IMR-90 (cell line): ENCODE measurements around the gene DYNLRB2. TPM values are rescaled to one million over a fixed set of nuclear protein-coding genes. Genes with fewer than 3 reads are reported as not detected.

Experiments used
- ATAC-seq: fragments of 200-7000 bp; cut with Tn5 transposase; 2 replicates; pipeline ENCODE4 v1.9.1; 2020; ENCODE audit warnings: low read depth, mild to moderate bottlenecking, moderate library complexity
- BruUV-seq: library from RNA; stranded (reverse); fragments of 400-500 nt; replicated peaks from 2 replicates; lab custom pipeline; 2021; lab: Mats Ljungman, UMichigan
- CTCF ChIA-PET: fragments of 300-600 bp; formaldehyde crosslinking; extraction: SDS; loops from one replicate; lab custom pipeline; 2021; ENCODE audit warnings: antibody characterized with exemption; lab: Yijun Ruan, JAX
- POLR2A ChIA-PET: fragments of 300-600 bp; sonication (Branson Sonifier 250); formaldehyde crosslinking; loops from one replicate; lab custom pipeline; 2022; ENCODE audit warnings: antibody characterized with exemption; ENCODE audit not compliant: unreplicated experiment; lab: Charles Lee
- DNase-seq: peaks from one replicate; pipeline ENCODE4 v3.0.0; 2013
- H2AFZ ChIP-seq: replicated peaks from 2 replicates; pipeline ENCODE3; 2013; ENCODE audit warnings: low read length, mild to moderate bottlenecking; ENCODE audit not compliant: poor library complexity
- H2AK5ac ChIP-seq: 2 replicates; pipeline ENCODE4 v1.6.1; 2013; ENCODE audit warnings: low read depth, low read length, inconsistent platforms
- H2AK9ac ChIP-seq: replicated peaks from 2 replicates; pipeline ENCODE3; 2013; ENCODE audit warnings: mild to moderate bottlenecking, low read depth, low read length, moderate library complexity; ENCODE audit not compliant: poor library complexity
- H2BK120ac ChIP-seq: 2 replicates; pipeline ENCODE4 v1.6.1; 2013; ENCODE audit warnings: low read depth, low read length, inconsistent platforms
- H2BK15ac ChIP-seq: 3 replicates; pipeline ENCODE4 v1.6.1; 2013; ENCODE audit warnings: low read depth, low read length, inconsistent platforms
- H2BK20ac ChIP-seq: 2 replicates; pipeline ENCODE4 v1.6.1; 2013; ENCODE audit warnings: low read depth, mild to moderate bottlenecking, inconsistent platforms, low read length, moderate library complexity
- H2BK5ac ChIP-seq: 2 replicates; pipeline ENCODE4 v1.6.1; 2013; ENCODE audit warnings: mild to moderate bottlenecking, low read depth, low read length, inconsistent platforms; ENCODE audit not compliant: poor library complexity, severe bottlenecking
- H3K14ac ChIP-seq: replicated peaks from 2 replicates; pipeline ENCODE4 v1.6.1; 2013; ENCODE audit warnings: low read depth, low read length, inconsistent platforms
- H3K18ac ChIP-seq: 2 replicates; pipeline ENCODE4 v1.6.1; 2013; ENCODE audit warnings: low read depth, low read length, control low read depth
- H3K23ac ChIP-seq: 2 replicates; pipeline ENCODE4 v1.6.1; 2013; ENCODE audit warnings: low read depth, low read length, inconsistent platforms
- H3K27ac ChIP-seq: 2 replicates; pipeline ENCODE4 v1.5.1; 2013; ENCODE audit warnings: mild to moderate bottlenecking, control low read depth, low read length; ENCODE audit not compliant: insufficient read depth
- H3K27me3 ChIP-seq: 2 replicates; pipeline ENCODE4 v1.6.1; 2013; ENCODE audit warnings: low read length; ENCODE audit not compliant: control insufficient read depth, insufficient read depth
- H3K36me3 ChIP-seq: 2 replicates; pipeline ENCODE4 v1.6.1; 2013; ENCODE audit warnings: low read length, mixed read lengths; ENCODE audit not compliant: control insufficient read depth, insufficient read depth
- H3K4ac ChIP-seq: 2 replicates; pipeline ENCODE4 v1.6.1; 2013; ENCODE audit warnings: low read depth, low read length, inconsistent platforms
- H3K4me1 ChIP-seq: 2 replicates; pipeline ENCODE4 v1.6.1; 2013; ENCODE audit warnings: low read length, mixed read lengths; ENCODE audit not compliant: control insufficient read depth, insufficient read depth
- H3K4me2 ChIP-seq: 2 replicates; pipeline ENCODE4 v1.6.1; 2013; ENCODE audit warnings: low read depth, mild to moderate bottlenecking, control low read depth, low read length, moderate library complexity
- H3K4me3 ChIP-seq: 2 replicates; pipeline ENCODE4 v1.5.1; 2013; ENCODE audit warnings: low read depth, mild to moderate bottlenecking, control low read depth, low read length, moderate library complexity; ENCODE audit not compliant: insufficient read depth
- H3K56ac ChIP-seq: 2 replicates; pipeline ENCODE4 v1.6.1; 2013; ENCODE audit warnings: low read length, inconsistent platforms; ENCODE audit not compliant: insufficient read depth; ENCODE audit errors: extremely low read depth
- H3K79me1 ChIP-seq, 2 experiments: 2 replicates each; pipeline ENCODE4 v1.6.1; 2013; ENCODE audit warnings: low read length in 2 of 2, inconsistent platforms in 1 of 2, low read depth in 1 of 2
- H3K9ac ChIP-seq: 2 replicates; pipeline ENCODE4 v1.6.1; 2013; ENCODE audit warnings: low read depth, low read length, control low read depth
- H3K9me1 ChIP-seq: 2 replicates; pipeline ENCODE4 v1.6.1; 2013; ENCODE audit warnings: low read length, inconsistent platforms; ENCODE audit not compliant: insufficient read depth
- H3K9me3 ChIP-seq: 2 replicates; pipeline ENCODE4 v1.6.1; 2013; ENCODE audit warnings: low read length; ENCODE audit not compliant: control insufficient read depth, insufficient read depth
- H4K20me1 ChIP-seq: 2 replicates; pipeline ENCODE4 v1.6.1; 2013; ENCODE audit warnings: low read length, inconsistent platforms; ENCODE audit not compliant: insufficient read depth
- H4K5ac ChIP-seq: 2 replicates; pipeline ENCODE4 v1.6.1; 2013; ENCODE audit warnings: mild to moderate bottlenecking, low read depth, low read length, control low read depth
- H4K8ac ChIP-seq, 2 experiments: 2 replicates each; pipeline ENCODE4 v1.6.1; 2013; ENCODE audit warnings: low read depth in 2 of 2, low read length in 2 of 2, control low read depth in 1 of 2, inconsistent platforms in 1 of 2
- H4K91ac ChIP-seq: 2 replicates; pipeline ENCODE4 v1.6.1; 2013; ENCODE audit warnings: low read depth, low read length, inconsistent platforms; ENCODE audit not compliant: insufficient read depth
- SMC3 ChIP-seq: fragments of 150-350 bp; IDR thresholded peaks from 2 replicates; pipeline ENCODE4 v1.6.1; 2016; ENCODE audit warnings: low read depth, mild to moderate bottlenecking, antibody characterized with exemption, low read length, moderate library complexity
- WGBS, 2 experiments: methylation state at CpG; one replicate each; pipeline versions ENCODE4 v1.1.5 to v1.1.7; 2013; ENCODE audit warnings: missing lambda C conversion rate in 2 of 2; ENCODE audit not compliant: insufficient read length in 1 of 2; ENCODE audit errors: extremely low coverage in 2 of 2; 5-methylcytosine and 5-hydroxymethylcytosine counted together
- dilution Hi-C: fragments of 300-500 bp; cut with HindIII; formaldehyde crosslinking; loops from one replicate; pipeline ENCODE4 v1.14.3; 2018; ENCODE audit warnings: low sequenced_read_pairs; ENCODE audit not compliant: unreplicated experiment
- in situ Hi-C: fragments of 300-500 bp; cut with MboI; formaldehyde crosslinking; loops from 3 replicates; pipeline ENCODE4 v1.14.3; 2019; ENCODE audit warnings: low sequenced_read_pairs, inconsistent platforms, mixed read lengths
- intact Hi-C: fragments of 100-400 bp; cut with micrococcal nuclease; formaldehyde crosslinking; loops from 2 replicates; pipeline ENCODE4 v1.10.0; 2022
- polyA plus RNA-seq, 3 experiments: library from polyadenylated mRNA; depleted of rRNA; stranded (reverse); fragments of >200 nt; gene quantifications; 2 replicates each; pipeline ENCODE4 v1.2.3, GENCODE V29; 2012; ENCODE audit warnings: low replicate concordance in 1 of 3
- total RNA-seq: library from RNA; depleted of rRNA; stranded (reverse); fragments of >200 nt; gene quantifications from 2 replicates; pipeline ENCODE4 v1.2.3, GENCODE V29; 2012

DYNLRB2 gene
- total and polyA plus RNA-seq, 2 of the 4 experiments (the other 2 are of a cell fraction), result not detected

DNA sequence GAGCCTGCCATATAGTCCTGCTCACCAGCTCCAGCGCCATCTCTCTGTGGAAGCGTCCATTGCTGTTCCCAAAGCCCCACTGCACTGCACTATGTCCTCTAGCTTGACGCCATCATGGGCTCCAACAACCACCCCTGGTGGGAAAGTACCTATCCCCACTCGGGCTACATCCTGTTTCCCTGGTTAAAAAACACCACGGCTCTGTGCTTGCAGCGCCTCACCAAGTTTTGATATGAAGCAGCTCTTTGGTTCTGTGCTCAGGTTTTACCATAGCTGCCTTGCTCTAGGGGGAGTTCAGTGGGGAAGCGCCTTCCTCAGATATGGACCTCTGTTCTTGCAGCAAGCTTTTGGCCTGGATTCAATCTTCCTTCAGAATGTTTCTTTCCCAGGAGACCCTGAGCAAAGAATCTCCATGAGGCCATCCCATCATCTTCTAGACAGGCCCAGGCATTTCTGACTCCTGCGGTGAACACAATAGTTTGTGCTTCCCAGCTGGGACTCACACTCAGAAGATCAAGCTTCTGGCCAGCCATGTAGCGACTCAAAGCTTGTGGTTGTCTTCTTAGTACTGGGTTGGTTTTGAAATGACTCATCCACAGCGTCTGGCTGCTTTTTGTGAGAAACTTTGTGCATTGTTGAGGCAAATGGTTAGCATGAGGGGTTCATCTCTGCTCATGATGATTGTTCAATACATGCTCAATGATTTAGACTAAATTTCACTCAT lies 39.5 kb downstream of the DYNLRB2 start:
- no peaks in the 10 kb centered on the region for H4K20me1 ChIP-seq
- ATAC-seq, result no peak
- no peak overlapping the region for H2AK5ac ChIP-seq
- H3K9ac ChIP-seq, result no peak overlapping the region
- no peaks in the 10 kb centered on the region for H3K79me1 ChIP-seq
- H3K9me1 ChIP-seq, result no peaks in the 10 kb centered on the region
- 100% methylated on average over 1 of the region's 10 CpGs; no CpG with 5 or more reads in 1 of the 2 experiments for WGBS, 2 experiments
- no peak overlapping the region for H2BK5ac ChIP-seq
- no peak overlapping the region for H4K8ac ChIP-seq
- CTCF ChIA-PET, result no interaction called here
- no peak overlapping the region for H2AFZ ChIP-seq
- H3K9me3 ChIP-seq, result peaks cover 8% of the 10 kb centered on the region; the same call in 1 of the 2 replicates
- H3K4me2 ChIP-seq, result no peak overlapping the region
- H3K27me3 ChIP-seq, result no peaks in the 10 kb centered on the region
- H3K4ac ChIP-seq, result no peak overlapping the region
- BruUV-seq, result no TSS peak
- in situ Hi-C loops, result no loop called here
- H4K5ac ChIP-seq, result no peak overlapping the region
- TF ChIP-seq SMC3, result no peak
- H2AK9ac ChIP-seq, result no peak overlapping the region
- no peak overlapping the region for H2BK120ac ChIP-seq
- peak; percentile 45 for DNase-seq
- no peak overlapping the region for H3K14ac ChIP-seq
- no peaks in the 10 kb centered on the region for H3K36me3 ChIP-seq
- no peak overlapping the region for H2BK20ac ChIP-seq
- no peak overlapping the region for H3K23ac ChIP-seq
- intact Hi-C loops, result no loop called here
- no peak overlapping the region for H3K56ac ChIP-seq
- H3K4me1 ChIP-seq, result no peaks in the 10 kb centered on the region; the same call in 1 of the 2 replicates
- H3K27ac ChIP-seq, result no peak overlapping the region
- no peak overlapping the region for H2BK15ac ChIP-seq
- no peak overlapping the region for H3K4me3 ChIP-seq
- H3K18ac ChIP-seq, result no peak overlapping the region
- no peak overlapping the region for H4K91ac ChIP-seq
- dilution Hi-C loops, result no loop called here
- POLR2A ChIA-PET, result no interaction called here
